Superior temporal gyrus (tissue), 1 donor: ENCODE measurements around the gene DCAF6.

Experiments
- DNase-seq: peaks from one replicate; pipeline ENCODE4 v3.0.0-alpha.2; 2016; ENCODE audit errors: extremely low spot score

DCAF6 gene

DNA sequence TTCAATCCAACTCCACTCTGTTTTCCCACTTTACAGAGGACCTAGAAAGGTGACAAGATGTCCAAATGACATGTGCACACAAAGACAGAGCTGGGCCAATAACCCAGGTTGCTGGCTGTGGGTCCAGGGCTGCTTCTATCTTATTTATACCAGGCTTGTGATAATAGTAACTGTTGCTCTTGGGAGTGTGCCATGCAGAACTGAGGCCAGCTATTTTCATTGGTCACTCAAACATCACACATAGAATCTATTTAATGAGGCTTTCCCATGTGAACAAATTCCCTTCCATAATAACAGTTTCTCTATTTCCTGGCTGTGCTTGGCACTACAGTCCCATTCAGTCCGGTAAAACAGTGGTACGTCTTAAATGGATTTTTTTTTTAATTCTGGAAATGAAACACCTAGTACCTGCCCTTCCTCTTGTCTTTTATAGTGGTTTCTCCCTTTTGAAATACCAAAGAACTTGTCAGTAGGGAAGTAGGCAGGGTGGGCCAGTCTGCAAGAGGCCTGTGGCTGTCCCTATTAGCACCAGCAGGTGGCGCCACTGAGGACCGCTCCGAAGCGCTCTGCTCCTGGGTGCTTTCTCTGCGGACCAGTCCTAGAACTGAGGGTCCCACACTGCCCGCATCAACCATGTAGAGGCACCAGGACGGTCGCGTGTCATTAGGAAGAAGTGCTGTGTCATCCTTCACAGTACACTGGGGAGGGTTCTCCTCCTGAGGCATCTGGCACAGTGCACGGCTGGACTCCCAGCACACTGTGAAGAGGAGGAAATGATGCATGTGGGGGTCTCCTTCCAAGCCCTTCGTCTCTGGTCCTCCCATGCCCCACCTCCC lies 148.1 kb downstream of the DCAF6 start:
- no peak for DNase-seq

DNA sequence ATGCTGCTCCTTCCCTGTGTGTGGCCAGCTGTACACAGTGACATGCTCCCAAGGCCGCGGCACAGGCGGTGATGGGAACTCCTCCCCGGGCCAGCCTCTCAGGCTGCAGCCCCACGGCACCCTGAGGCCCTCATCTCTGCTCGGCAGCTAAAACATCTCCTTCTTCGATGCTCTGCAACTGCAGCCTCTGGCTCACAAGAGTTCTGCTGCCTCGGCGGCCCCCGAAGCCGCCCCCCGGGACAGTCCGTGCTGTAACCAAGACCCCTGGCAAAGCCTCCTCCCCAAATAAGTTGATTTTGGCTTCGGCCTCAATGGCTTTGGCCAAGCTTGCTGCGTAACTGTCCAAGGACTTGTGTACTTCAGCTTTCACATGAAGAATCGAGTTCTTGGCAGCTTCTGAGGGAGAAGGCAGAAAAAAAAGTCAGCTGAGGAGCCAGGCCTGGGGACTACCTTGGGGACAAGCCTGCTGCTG lies 149.0 kb downstream of the DCAF6 start:
- no peak for DNase-seq

DNA sequence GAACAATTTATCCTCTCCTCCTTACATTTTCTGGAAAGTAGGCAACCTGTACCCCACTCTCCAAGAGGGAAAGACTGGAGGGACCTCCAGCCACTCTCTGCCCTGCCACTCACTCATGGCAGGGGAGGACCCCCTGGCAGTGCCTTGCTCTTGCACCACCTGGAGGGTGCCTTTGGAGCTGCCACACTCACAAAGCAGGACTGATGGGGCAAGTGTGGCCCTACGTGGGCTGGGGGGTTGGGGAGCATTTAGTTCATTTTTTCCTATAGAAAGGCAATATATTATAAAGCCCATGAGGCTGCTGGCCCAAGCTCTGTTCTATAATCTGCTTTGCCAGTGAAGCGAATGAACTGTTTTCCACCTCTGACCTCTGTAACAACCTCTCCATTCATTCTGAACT lies 150.0 kb downstream of the DCAF6 start:
- DNase-seq = no peak

DNA sequence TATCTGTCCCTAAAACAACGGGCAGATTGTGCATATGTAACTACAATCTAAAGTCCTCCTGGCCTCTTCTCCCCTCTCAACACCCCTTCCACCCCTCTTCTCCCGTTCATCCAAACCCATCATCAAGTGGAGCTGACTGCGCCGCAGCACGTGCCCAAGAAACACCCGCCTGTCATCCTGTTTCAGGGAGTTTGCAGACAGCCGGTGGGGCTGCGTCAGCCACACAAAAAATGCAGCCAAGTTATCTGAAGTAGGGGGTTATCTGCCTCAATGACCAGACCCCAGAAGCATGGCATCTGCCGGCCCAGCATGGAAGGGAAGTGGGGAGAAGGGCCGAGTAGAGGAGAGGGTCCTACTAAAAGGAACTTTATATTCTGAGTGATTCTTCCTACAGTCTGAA lies 151.2 kb downstream of the DCAF6 start:
- no peak for DNase-seq

DNA sequence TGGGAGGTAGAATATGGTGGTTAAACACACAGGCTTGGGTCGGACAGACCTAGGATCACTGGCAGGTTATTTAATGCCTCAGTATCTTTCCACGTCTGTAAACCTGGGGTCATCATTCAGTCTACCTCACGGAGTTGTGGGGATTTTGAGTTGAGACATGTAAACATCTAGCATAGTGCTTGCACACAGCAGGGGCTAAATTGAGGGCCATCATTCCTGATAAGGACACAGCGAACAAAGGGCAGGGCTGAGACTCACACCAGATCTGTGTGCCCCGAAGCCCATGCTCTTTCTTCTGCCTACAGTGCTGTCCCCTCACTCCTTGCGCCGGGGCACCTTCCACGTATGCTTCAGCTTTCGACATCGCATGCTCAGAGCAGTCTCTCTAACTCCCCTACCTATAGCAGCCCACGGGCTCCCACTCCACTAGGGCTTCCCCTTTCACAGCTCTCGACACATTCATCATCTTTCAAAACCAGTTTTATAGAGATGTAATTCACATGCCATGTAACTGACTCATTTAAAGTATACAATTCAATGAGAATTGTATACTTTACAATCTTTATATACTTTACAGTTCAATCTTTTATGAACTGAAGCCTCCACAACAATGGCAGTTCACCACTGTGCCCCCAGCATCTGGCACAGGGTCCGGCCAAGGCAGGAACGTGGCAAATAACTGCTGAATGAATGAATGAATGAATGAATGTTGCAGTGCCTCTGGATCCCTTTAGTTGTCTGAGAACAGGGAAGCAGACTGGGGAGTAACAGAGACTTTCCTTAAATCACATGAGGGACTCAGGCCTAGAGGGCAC lies 152.2 kb downstream of the DCAF6 start:
- DNase-seq = no peak

DNA sequence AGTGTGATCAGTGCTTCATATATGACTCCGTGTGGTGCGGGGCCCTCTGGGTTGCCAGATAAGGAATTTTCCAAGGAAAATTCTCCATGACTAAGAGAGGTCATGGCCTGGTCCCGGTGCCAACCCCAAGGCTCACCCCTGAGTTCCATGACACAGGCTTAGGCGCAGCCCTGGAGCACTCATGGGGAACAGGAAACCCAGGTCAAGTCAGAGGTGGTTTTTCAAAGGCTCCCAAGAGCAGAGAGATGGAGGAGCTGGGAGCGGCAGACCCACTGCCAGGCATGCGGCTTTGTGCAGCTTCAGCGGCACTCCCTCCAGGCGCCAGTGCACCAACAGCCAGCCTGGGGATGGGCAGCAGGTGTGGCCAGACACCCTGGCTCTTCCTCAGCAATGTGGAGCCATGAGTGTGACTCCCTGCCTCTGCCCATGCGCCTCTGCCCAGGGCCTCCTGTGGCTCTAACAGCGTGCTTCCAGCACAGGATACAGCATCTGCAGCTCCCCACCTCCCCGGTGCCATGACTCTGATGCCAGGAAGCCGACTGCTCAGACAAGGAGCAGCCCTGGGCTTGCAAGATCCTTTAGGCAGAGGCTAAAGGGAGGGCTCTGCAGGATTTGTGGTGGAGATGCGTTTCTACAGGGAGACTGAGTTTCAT lies 153.0 kb downstream of the DCAF6 start:
- no peak for DNase-seq

DNA sequence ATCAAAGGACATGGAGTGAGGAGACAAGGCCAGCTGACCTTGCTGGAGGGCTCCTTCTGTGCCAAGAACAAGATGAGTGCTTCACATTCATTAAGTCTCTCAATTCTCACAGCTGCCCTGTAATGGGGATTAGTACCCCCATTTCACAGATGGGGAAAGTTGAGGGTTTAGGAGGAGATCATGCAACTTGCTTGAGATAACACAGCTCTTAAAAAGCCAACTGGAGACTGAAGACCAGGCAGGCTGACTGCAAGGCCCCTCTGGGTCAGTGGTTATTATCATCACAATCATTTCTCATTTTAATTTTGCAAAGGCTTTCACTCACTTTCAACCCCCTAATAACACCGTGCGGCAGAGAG lies 153.5 kb downstream of the DCAF6 start:
- DNase-seq = no peak

DNA sequence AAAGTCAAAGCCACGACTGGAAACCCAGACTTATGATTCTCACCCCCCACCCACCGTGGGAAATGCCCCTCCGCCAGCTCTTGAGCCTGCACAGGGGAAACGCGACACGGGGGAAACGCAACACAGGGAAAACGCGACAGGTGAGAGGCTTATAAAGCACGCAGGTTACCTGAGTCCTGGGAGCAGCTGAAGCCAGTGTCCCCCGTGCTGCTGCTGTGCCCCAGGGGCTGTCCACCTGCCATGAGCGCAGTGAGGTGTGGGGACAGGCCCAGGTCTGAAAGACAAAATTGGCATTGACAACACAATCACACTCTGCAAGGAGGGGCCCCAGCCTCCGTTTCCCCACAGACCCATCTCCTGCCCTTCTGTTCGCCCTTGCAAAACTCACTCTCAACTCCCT lies 153.9 kb downstream of the DCAF6 start:
- no peak for DNase-seq

DNA sequence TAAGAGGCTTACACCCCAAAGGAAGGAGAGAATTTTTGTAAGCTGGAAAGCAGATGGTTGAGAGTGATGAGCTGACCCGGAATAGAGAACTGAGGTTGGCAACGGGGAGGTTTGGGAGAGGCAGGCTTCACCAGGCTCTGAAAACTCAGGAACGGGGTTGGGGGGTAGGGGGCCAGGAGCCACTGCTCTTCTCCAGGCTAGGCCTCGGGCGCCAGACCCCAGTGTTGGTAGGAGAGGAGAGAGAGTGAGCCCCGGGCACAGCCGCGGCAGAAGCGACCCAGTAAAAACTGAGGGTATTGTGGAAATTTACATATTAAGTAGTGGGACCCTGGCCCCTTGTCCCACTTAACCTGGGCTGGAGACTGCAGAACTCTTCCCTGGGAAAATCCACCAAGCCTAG lies 154.6 kb downstream of the DCAF6 start:
- DNase-seq = no peak

DNA sequence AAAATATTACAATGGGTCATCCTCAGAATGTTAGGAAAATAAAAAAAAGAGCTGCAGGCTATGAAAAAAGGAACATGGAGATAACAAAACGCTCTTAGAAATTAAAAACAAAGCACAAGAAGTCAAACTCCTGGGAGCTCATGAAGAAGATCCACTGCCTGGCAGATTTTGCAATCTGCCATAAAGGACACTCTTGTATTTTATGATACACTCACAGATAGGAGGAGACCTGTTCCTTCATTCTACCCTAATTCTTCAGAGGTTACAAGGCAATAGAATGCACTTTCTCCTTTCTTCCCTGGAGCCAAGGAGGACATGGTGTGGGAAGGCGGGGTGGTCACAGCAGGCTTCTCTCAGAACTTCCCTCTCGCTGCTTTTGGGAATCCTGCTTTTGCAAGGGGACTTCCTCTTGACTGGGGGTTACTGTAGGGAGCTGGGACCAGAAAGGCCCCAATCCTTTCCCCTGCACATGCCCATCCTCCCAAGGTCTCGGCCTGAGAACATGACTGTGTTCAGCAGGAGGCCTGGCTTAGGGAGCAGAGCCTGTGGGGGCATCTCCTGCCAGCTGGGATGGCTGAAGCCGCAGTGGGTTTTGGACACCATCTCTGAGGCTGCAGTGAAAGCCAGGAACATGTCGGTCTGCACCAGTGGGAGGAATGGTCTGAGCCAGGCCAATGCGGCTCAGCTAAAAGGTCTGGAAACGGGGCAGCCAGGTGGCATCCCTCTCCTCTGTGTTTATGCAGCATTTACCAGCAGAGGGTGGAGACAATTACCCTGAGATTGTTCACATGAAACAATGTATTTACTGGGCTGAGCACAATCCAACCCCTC lies 155.5 kb downstream of the DCAF6 start:
- DNase-seq = no peak

DNA sequence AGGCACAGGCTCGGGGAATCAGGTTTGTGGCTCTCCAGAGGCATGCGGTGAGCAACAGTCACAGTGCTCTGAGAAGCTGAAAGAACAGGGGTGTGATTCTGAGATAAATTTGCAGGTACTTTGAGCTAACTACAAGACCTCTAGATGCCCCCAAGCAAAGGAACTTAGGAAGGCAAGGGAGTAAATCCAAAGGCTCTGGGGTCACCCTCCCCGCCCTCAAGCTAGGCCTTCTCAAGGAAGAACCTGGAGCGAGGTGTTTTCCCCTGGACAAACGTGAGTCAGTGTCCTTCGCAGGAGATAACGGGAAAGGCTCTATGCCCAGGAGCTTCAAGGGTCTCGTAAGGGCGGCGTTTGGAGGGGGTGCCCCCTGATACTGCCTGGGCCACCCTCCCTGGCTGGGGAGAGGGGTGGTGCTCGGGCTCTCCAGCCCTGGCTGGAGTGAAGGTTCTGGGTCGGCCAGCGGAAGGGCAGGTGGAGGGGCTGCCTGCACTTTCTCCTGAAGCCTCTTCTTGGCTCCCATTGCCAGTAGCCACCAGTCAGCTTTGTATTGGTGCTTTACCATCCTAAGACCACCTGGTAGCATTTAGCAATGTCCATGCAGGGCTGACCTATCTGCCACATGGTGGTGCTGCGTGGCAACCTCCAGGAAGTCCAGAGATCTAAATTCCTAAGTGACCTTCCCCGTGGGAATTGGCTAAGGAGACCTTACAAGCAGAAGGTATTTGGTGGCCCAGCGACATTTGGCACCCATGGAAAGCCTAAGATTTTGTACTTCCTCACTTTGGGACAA lies 156.3 kb downstream of the DCAF6 start:
- no peak for DNase-seq

DNA sequence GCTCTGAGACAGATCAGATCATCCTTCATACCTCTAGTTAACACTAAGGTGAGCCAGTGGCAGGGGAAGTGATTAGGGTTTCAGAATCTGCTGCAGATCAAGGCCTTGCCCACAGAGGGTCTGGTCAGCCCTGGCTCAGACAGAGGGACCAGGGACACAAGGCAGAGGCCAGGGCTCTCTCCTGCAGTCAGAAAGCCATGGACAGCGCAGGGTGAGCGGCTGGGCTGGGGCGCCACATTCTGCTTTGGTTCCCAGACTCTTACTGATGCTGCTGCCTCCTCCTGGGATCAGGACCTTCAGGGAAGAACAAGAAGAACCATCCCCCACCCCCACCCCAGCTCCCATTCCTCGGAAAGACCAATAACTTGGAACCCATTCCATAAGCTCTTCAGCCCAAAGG lies 157.1 kb downstream of the DCAF6 start:
- DNase-seq = no peak

DNA sequence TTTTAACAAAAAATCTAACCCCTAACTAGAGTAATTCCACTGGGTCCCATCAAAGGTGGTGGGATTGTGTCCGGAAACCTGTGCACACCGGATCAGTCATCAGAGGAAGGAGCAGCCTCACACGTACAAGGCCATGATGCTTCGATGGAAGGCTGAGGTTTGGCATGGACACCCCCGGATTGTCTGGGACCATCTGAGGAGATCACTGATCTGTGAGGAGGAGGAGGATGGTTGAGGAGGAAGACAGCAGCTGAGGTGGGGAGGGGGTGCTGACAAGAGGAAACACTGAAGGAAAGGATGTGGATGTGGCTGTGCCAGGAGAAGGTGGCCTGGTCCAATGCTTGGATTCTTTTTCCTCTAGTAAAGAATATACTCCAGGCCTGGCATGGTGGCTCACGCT lies 159.0 kb downstream of the DCAF6 start:
- DNase-seq = no peak

DNA sequence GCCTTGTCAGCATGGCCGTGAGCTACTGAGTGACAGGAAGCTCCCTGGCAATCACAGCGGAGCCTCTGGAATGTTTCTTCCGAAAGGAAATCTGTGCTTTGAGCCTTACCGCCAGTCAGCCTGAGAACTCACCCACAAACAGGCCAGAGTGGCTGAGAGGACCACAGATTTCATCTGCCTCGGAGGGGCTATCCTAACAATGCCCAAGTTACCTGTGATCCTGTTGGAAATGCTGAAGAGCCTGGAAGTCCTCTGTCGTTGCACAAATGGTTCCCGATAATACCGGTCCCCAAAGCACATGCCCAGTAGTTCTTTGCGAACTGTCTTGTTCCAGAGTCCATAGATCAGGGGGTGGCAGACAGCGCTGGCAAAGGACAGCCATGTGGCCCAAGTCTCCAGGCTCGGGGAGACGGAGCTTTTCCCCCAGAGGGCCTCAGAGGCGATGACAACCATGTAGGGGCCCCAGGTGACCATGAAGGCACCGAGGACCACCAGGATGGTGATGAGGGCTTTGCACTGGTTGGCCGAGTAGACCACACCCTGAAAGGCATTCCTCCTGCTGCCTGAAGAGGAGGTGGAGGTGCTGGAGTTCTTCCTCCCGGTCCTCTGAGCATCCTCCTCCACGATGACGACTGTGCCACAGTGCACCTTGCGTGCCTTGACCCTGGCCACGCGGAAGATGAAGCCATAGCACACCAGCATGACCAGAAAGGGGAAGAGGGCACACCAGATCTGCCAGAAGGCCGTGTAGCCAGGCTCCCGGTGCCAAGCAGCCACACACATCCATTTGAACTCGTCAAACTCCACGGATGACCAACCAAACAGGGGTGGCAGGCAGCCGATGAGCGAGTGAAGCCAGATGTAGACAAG lies 160.0 kb downstream of the DCAF6 start:
- no peak for DNase-seq

DNA sequence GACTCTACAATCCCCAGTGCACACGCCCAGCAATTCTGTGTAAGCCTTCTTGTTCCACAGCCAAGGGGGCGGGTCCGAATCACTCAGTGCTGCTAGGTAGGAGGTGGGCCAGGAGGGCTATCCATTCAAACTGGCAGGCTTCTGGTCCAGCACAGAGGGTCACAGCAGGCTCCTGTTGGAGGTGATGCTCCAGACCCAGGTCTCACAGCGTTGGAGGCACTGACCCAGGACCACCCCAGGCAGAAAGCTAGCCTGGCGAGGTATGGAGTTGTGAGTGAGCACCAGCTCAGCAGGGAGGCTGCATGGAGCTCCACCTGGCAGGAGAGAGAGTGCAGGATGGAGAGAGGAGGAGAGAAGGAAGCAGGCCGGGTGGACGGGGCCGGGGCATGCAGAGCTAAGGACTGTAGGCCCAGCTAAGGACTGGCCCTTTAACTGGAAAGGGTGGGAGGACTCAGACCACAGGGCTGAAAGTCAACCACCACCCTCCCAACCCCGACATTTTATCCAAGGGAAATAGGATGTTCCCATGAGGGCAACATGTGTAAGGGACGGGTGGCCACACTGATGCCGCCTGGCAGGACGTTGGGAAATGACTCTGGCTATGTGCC lies 161.5 kb downstream of the DCAF6 start:
- no peak for DNase-seq

DNA sequence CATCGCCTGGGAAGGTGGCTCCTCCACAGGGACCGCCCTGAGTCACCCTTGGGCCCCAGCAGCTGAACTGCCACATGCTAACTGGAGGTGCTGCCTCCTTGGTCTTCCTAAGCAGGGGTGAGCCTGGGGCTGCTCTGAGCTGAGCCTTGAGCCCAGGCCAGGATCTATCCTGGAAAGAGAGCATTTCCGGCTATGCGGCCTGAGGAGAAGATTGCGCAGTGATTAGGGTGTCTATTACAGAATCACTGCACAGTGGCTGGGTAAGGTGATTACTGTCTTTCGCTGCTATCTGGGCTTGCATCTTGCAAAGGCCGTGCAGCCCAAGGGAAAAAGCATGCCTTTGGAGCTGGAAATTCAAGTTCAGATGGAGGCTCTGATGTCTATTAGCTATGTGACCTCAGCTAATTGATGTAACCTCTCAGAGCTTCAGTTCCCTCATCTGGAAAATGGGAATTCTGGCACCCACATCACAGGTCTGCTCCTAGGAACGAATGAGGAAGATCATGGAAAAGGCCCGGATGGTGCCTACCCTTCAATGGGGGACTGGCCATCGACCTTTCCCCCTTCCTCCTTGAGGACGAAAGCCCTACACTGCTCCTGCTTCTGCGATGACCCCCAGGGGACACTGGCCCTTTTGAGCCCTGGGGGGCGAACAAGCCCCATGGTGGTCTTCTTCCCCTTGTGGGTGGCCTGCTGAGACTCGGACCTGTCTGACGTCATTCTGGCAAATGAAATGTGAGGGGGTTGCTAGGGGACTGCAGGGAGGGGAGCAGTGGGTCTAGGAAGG lies 162.2 kb downstream of the DCAF6 start:
- DNase-seq = no peak

DNA sequence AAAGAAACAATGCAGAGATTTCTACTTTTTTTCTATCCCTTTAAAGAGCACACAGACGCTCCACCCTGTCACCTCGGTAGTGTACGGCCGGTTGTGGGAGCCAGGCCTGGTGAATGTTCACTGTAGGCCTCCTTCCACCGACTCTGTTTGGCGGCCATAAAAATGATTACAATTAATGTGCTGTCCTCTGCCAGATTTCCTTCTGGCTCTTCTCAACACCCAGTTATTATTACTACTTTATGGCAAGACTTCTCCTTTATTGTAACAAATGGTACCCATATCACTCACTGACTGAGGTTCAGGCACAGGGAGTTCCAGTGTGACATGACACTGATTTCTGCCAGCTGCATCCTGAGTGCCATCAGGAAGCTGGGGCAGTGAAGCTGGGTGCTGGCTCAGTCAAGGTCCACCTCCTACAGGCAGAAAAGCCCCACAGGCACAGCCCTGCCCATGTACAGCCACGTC lies 162.9 kb downstream of the DCAF6 start:
- no peak for DNase-seq

DNA sequence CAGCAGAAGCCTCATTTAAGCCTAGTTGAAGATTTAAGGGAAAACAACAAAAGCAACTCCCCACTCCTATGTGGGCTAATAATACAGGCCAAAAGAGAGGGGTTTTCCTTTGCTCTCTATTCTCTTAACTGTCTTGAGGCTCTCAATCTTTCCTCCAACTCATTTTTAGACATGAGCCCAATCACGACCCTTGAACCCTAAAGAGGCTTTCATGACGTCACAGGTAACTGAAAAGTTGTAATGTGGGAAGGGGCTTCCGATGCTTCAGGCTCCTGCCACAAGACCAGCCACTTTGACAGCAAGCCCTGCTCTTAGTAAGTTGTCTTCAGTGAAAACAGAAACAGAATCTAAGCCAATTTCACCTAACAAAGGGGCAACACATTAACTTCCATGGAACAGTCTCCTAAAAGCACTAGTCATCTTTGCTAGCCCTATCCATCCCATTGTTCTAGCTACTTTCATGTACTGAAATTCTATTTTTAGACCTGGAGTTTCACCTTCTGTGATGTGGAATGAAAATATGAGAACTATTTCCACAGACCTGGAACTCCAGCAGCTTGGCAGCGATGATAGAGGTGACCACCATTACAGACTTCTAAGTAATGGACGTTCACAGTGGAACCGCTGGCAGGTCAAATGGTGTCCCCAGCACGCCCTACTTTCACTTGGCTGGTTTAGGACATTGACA lies 164.0 kb downstream of the DCAF6 start:
- no peak for DNase-seq
